Measurements from ENCODE around the gene NDST4. TPM values are rescaled to one million over a fixed set of nuclear protein-coding genes. Genes with fewer than 3 reads are reported as not detected.

The NDST4 gene
- total RNA-seq, 1 donor from 2014 or later = not detected

GRCh38 chr4:114827651-114828050 lies 285.8 kb downstream of the NDST4 start:
- intact Hi-C loops (cut with micrococcal nuclease) = no loop called here
- ATAC-seq (no peak), DNase-seq (no peak)

- no peak for DNase-seq
- intact Hi-C loops (cut with micrococcal nuclease) = no loop called here
- ATAC-seq = no peak
Measured at GRCh38 chr4:114815760-114816159, 297.7 kb downstream of the NDST4 start.

DNA sequence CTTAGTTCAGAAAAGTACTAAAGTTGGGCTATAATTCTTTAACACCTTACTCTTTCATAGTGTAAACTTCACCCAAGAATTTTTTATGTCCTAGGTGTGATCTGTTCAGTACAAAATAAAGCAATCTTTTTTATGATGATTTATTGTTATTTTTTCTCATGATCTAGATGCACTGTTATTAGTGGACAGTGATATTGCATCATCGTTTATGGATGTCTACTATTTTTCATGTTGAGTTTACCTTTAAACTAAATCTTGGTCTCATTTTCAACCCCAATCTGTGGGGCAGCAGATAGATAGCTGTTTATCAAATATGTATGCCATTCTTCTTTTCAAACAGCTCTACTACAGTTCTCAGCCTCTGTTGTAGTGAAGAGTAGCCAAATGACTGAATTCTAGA lies 299.5 kb downstream of the NDST4 start:
- ATAC-seq (no peak), DNase-seq (no peak)
- intact Hi-C loops (cut with micrococcal nuclease) = no loop called here

GRCh38 chr4:114811564-114812301 lies 301.7 kb downstream of the NDST4 start:
- no peak for DNase-seq
- ATAC-seq = no peak
- intact Hi-C loops (cut with micrococcal nuclease) = no loop called here

GRCh38 chr4:114807759-114808404 lies 305.5 kb downstream of the NDST4 start:
- intact Hi-C loops (cut with micrococcal nuclease) = no loop called here
- ATAC-seq = no peak
- no peak for DNase-seq

GRCh38 chr4:114807357-114807756 lies 306.1 kb downstream of the NDST4 start:
- intact Hi-C loops (cut with micrococcal nuclease) = no loop called here
- ATAC-seq = no peak
- DNase-seq = no peak

DNA sequence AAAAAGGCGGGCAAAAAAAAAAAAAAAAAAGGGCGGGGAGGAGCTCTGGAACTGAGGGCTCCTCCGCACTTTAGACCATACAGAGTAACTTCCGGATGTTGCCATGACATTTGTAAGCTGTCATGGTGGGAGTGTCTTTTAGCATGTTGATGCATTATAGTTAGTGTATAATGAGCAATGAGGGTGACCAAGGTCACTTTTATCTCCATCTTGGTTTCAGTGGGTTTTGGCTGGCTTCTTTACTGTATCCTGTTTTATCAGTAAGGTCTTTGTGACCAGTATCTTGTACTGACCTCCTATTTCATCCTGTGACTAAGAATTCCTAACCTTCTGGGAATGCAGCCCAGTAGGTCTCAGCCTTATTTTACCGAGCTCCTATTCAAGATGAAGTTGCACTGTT lies 321.4 kb downstream of the NDST4 start:
- intact Hi-C loops (cut with micrococcal nuclease) = no loop called here
- DNase-seq = no peak
- ATAC-seq = no peak

DNA sequence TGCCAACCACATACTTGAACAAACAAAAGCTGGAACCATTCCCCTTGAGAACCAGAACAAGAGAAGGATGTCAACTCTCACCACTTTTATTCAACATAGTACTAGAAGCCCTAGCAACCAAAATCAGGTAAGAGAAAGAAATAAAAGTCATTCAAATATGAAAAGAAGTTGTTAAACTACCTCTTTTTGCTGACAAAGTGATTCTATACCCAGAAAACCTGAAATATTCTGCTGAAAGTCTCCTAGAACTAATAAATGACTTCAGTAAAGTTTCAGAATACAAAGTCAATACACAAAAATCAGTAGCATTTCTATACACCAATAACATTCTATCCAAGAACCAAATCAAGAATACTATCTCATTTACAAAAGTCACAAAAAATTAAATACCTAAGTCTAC lies 327.9 kb downstream of the NDST4 start:
- intact Hi-C loops (cut with micrococcal nuclease) = no loop called here
- ATAC-seq (no peak), DNase-seq (no peak)

- no peak for ATAC-seq
- intact Hi-C loops (cut with micrococcal nuclease) = no loop called here
- DNase-seq = no peak
Measured at GRCh38 chr4:114783215-114783595, 330.2 kb downstream of the NDST4 start.

GRCh38 chr4:114782415-114783214 lies 330.8 kb downstream of the NDST4 start:
- DNase-seq (no peak), ATAC-seq (no peak)
- intact Hi-C loops (cut with micrococcal nuclease) = no loop called here

DNA sequence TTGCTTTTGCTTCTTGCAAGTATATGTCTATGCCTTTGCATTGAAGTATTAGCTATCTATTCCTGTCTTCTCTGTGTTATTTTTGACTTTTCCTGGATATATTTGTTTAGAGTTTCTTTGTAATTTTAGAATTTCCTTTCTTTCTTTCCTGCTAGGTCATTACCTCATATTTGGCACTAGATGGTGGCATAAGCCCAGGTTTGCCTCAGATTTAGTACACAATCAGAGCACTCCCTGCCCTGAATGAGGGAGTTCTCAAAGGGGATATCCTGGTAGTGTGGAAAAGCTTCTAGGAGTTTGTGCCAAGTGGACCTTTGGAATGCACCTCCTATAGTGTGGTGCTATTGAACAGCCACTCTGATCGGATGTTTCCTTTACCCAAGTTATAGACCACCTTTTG lies 333.2 kb downstream of the NDST4 start:
- ATAC-seq (no peak), DNase-seq (no peak)
- intact Hi-C loops (cut with micrococcal nuclease) = no loop called here

Data from left ventricle myocardium superior (tissue), 1 donor.